ENCODE results near the gene HACD4.

Gene HACD4

GRCh38 chr9:21001581-21001980, 29.9 kb downstream of the HACD4 start:
- peak overlapping the region; percentile 83 to 92 for H3K27ac Mint-ChIP-seq
- peaks cover 19% of the 10 kb centered on the region for H3K36me3 Mint-ChIP-seq (ENCODE audit: insufficient read depth)
- no peaks in the 10 kb centered on the region for H3K9me3 Mint-ChIP-seq
- H3K4me1 Mint-ChIP-seq (ENCODE audit: low read depth in 2 of 2) = peaks cover 21 to 37% of the 10 kb centered on the region in 2 donors
- ATAC-seq (replicated peaks) (peak; percentile 80), DNase-seq (peak in 2 of 3 experiments; percentile 1 to 5)
- H3K27me3 Mint-ChIP-seq = no peaks in the 10 kb centered on the region
- peak overlapping the region; percentile 17 to 56 for H3K4me3 Mint-ChIP-seq

GRCh38 chr9:20997503-20998076, 33.9 kb downstream of the HACD4 start:
- no peak for DNase-seq
- Mint-ChIP-seq H3K27ac (peak overlapping the region; percentile 79 to 84), H3K4me3 (peak overlapping the region in 1 of 2 donors; percentile 7), H3K4me1 (ENCODE audit: low read depth in 2 of 2) (peaks cover 18 to 39% of the 10 kb centered on the region in 2 donors), H3K27me3 (no peaks in the 10 kb centered on the region), H3K36me3 (ENCODE audit: insufficient read depth) (peaks cover 7% of the 10 kb centered on the region), H3K9me3 (no peaks in the 10 kb centered on the region)
- no peak for ATAC-seq (replicated peaks)

GRCh38 chr9:20996809-20997208, 34.6 kb downstream of the HACD4 start:
- peak overlapping the region; percentile 79 to 84 for H3K27ac Mint-ChIP-seq
- peak overlapping the region in 1 of 2 donors; percentile 7 for H3K4me3 Mint-ChIP-seq
- no peak for ATAC-seq (replicated peaks)
- H3K9me3 Mint-ChIP-seq = no peaks in the 10 kb centered on the region
- H3K4me1 Mint-ChIP-seq (ENCODE audit: low read depth in 2 of 2) = peaks cover 12 to 32% of the 10 kb centered on the region in 2 donors
- no peaks in the 10 kb centered on the region for H3K27me3 Mint-ChIP-seq
- no peak for DNase-seq
- peaks cover 2% of the 10 kb centered on the region for H3K36me3 Mint-ChIP-seq (ENCODE audit: insufficient read depth)

- Mint-ChIP-seq H3K4me1 (ENCODE audit: low read depth in 2 of 2) (peaks cover 5 to 23% of the 10 kb centered on the region in 2 donors), H3K27me3 (no peaks in the 10 kb centered on the region), H3K4me3 (no peak overlapping the region), H3K36me3 (ENCODE audit: insufficient read depth) (no peaks in the 10 kb centered on the region), H3K27ac (peak overlapping the region; percentile 79 to 84), H3K9me3 (no peaks in the 10 kb centered on the region)
- ATAC-seq (replicated peaks) (no peak), DNase-seq (no peak)
These were observed 35.8 kb downstream of the HACD4 start for GRCh38 chr9:20995616-20996015.

- Mint-ChIP-seq H3K36me3 (ENCODE audit: insufficient read depth) (no peaks in the 10 kb centered on the region), H3K9me3 (no peaks in the 10 kb centered on the region), H3K4me3 (no peak overlapping the region), H3K4me1 (ENCODE audit: low read depth in 2 of 2) (peaks cover 5 to 23% of the 10 kb centered on the region in 2 donors), H3K27ac (peak overlapping the region in 1 of 2 donors; percentile 84), H3K27me3 (no peaks in the 10 kb centered on the region)
- DNase-seq (no peak), ATAC-seq (replicated peaks) (no peak)
These were observed 37.0 kb downstream of the HACD4 start for GRCh38 chr9:20994486-20994885.

- no peaks in the 10 kb centered on the region for H3K9me3 Mint-ChIP-seq
- peaks cover 9% of the 10 kb centered on the region for H3K36me3 Mint-ChIP-seq (ENCODE audit: insufficient read depth)
- ATAC-seq (replicated peaks) = no peak
- H3K27ac Mint-ChIP-seq = no peak overlapping the region
- peaks cover 0 to 4% of the 10 kb centered on the region in 2 donors for H3K4me1 Mint-ChIP-seq (ENCODE audit: low read depth in 2 of 2)
- H3K4me3 Mint-ChIP-seq = no peak overlapping the region
- no peak for DNase-seq
- no peaks in the 10 kb centered on the region for H3K27me3 Mint-ChIP-seq
These were observed 40.6 kb downstream of the HACD4 start for GRCh38 chr9:20990867-20991266.

GRCh38 chr9:20989923-20990341, 41.5 kb downstream of the HACD4 start:
- Mint-ChIP-seq H3K4me1 (ENCODE audit: low read depth in 2 of 2) (peaks cover 0 to 4% of the 10 kb centered on the region in 2 donors), H3K4me3 (no peak overlapping the region), H3K27ac (no peak overlapping the region), H3K36me3 (ENCODE audit: insufficient read depth) (peaks cover 9% of the 10 kb centered on the region), H3K27me3 (no peaks in the 10 kb centered on the region), H3K9me3 (no peaks in the 10 kb centered on the region)
- DNase-seq (no peak), ATAC-seq (replicated peaks) (no peak)

GRCh38 chr9:20988671-20989315, 42.6 kb downstream of the HACD4 start:
- H3K27me3 Mint-ChIP-seq = no peaks in the 10 kb centered on the region
- ATAC-seq (replicated peaks) (no peak), DNase-seq (no peak)
- no peak overlapping the region for H3K4me3 Mint-ChIP-seq
- H3K4me1 Mint-ChIP-seq (ENCODE audit: low read depth in 2 of 2) = no peaks in the 10 kb centered on the region
- peaks cover 9% of the 10 kb centered on the region for H3K36me3 Mint-ChIP-seq (ENCODE audit: insufficient read depth)
- H3K27ac Mint-ChIP-seq = no peak overlapping the region
- no peaks in the 10 kb centered on the region for H3K9me3 Mint-ChIP-seq

- Mint-ChIP-seq H3K9me3 (no peaks in the 10 kb centered on the region), H3K4me3 (no peak overlapping the region), H3K27ac (no peak overlapping the region), H3K27me3 (no peaks in the 10 kb centered on the region), H3K4me1 (ENCODE audit: low read depth in 2 of 2) (no peaks in the 10 kb centered on the region), H3K36me3 (ENCODE audit: insufficient read depth) (peaks cover 12% of the 10 kb centered on the region)
- ATAC-seq (replicated peaks) (no peak), DNase-seq (no peak)
These were observed 43.4 kb downstream of the HACD4 start for GRCh38 chr9:20988061-20988460.

- no peak for DNase-seq
- Mint-ChIP-seq H3K27ac (no peak overlapping the region), H3K36me3 (ENCODE audit: insufficient read depth) (peaks cover 14% of the 10 kb centered on the region), H3K4me1 (ENCODE audit: low read depth in 2 of 2) (no peaks in the 10 kb centered on the region), H3K9me3 (no peaks in the 10 kb centered on the region), H3K27me3 (no peaks in the 10 kb centered on the region), H3K4me3 (no peak overlapping the region)
- no peak for ATAC-seq (replicated peaks)
These were observed 43.9 kb downstream of the HACD4 start for GRCh38 chr9:20987521-20987920.

GRCh38 chr9:20985851-20986600, 45.4 kb downstream of the HACD4 start:
- no peak for DNase-seq
- Mint-ChIP-seq H3K36me3 (ENCODE audit: insufficient read depth) (peaks cover 21% of the 10 kb centered on the region), H3K4me1 (ENCODE audit: low read depth in 2 of 2) (no peaks in the 10 kb centered on the region), H3K4me3 (no peak overlapping the region), H3K27ac (no peak overlapping the region), H3K9me3 (no peaks in the 10 kb centered on the region), H3K27me3 (no peaks in the 10 kb centered on the region)
- no peak for ATAC-seq (replicated peaks)

GRCh38 chr9:20984506-20984905, 46.9 kb downstream of the HACD4 start:
- Mint-ChIP-seq H3K4me1 (ENCODE audit: low read depth in 2 of 2) (no peaks in the 10 kb centered on the region), H3K36me3 (ENCODE audit: insufficient read depth) (peaks cover 21% of the 10 kb centered on the region), H3K4me3 (no peak overlapping the region), H3K9me3 (no peaks in the 10 kb centered on the region), H3K27me3 (no peaks in the 10 kb centered on the region), H3K27ac (no peak overlapping the region)
- no peak for DNase-seq
- no peak for ATAC-seq (replicated peaks)

GRCh38 chr9:20981486-20981885, 50.0 kb downstream of the HACD4 start:
- no peak for DNase-seq
- no peak for ATAC-seq (replicated peaks)
- peaks cover 16% of the 10 kb centered on the region for H3K36me3 Mint-ChIP-seq (ENCODE audit: insufficient read depth)
- no peaks in the 10 kb centered on the region for H3K4me1 Mint-ChIP-seq (ENCODE audit: low read depth in 2 of 2)
- H3K27ac Mint-ChIP-seq = no peak overlapping the region
- H3K27me3 Mint-ChIP-seq = no peaks in the 10 kb centered on the region
- no peaks in the 10 kb centered on the region for H3K9me3 Mint-ChIP-seq
- no peak overlapping the region for H3K4me3 Mint-ChIP-seq

Data from effector memory CD8-positive, alpha-beta T cell (primary cell).